COLO668 (cell line): ENCODE measurements around the gene FOXA3.

Experiments used
- DNase-seq: peaks from one replicate; lab custom pipeline; 2025; ENCODE audit not compliant: unreplicated experiment; lab: John Stamatoyannopoulos, UW

The FOXA3 gene

GRCh38 chr19:45872095-45872919, 8.2 kb downstream of the FOXA3 start:
- DNase-seq, result no peak

- no peak for DNase-seq
Measured at GRCh38 chr19:45873219-45873772, 9.2 kb downstream of the FOXA3 start.

- no peak for DNase-seq
Measured at GRCh38 chr19:45874620-45874966, 10.5 kb downstream of the FOXA3 start.

- DNase-seq, result no peak
Measured at GRCh38 chr19:45876161-45876410, 12.0 kb downstream of the FOXA3 start.

- no peak for DNase-seq
Measured at GRCh38 chr19:45876411-45877197, 12.5 kb downstream of the FOXA3 start.

- DNase-seq, result peak; percentile 57
Measured at GRCh38 chr19:45878043-45878794, 14.1 kb downstream of the FOXA3 start.

GRCh38 chr19:45879055-45879454, 14.9 kb downstream of the FOXA3 start:
- no peak for DNase-seq

- DNase-seq, result no peak
Measured at GRCh38 chr19:45879971-45880370, 15.8 kb downstream of the FOXA3 start.

GRCh38 chr19:45881082-45881908, 17.2 kb downstream of the FOXA3 start:
- DNase-seq, result peak; percentile 46

GRCh38 chr19:45881909-45882528, 17.9 kb downstream of the FOXA3 start:
- peak; percentile 90 for DNase-seq

GRCh38 chr19:45882652-45883585, 18.8 kb downstream of the FOXA3 start:
- DNase-seq, result peak; percentile 97

GRCh38 chr19:45883586-45883880, 19.4 kb downstream of the FOXA3 start:
- DNase-seq, result no peak

GRCh38 chr19:45883881-45884681, 20.0 kb downstream of the FOXA3 start:
- peak; percentile 46 for DNase-seq

- DNase-seq, result peak; percentile 67
Measured at GRCh38 chr19:45884682-45885555, 20.8 kb downstream of the FOXA3 start.

- peak; percentile 93 for DNase-seq
Measured at GRCh38 chr19:45885556-45886426, 21.7 kb downstream of the FOXA3 start, which contains the start of gene IRF2BP1. IRF2BP1 (minus strand) TSS chr19:45886141; CDS start chr19:45885774, 367 bp downstream.

- peak; percentile 90 for DNase-seq
Measured at GRCh38 chr19:45886427-45887199, 22.5 kb downstream of the FOXA3 start.
